ENCODE measurements around the gene MAB21L3. TPM values are rescaled to one million over a fixed set of nuclear protein-coding genes. Genes with fewer than 3 reads are reported as not detected.

The MAB21L3 gene
- total RNA-seq, 1 experiment from 2014 or later = not detected

- Histone ChIP-seq H3T11ph (ENCODE audit: low read length) (no peak overlapping the region), H4K91ac (ENCODE audit: insufficient read length, low read depth, low read length) (no peak overlapping the region), H3K23me2 (ENCODE audit: insufficient read length, low read depth, low read length, poor library complexity, severe bottlenecking) (no peaks in the 10 kb centered on the region), H3K4me1 (ENCODE audit: insufficient read depth, low read length) (no peaks in the 10 kb centered on the region), H3K79me2 (ENCODE audit: insufficient read depth, low read length) (no peaks in the 10 kb centered on the region), H4K5ac (ENCODE audit: insufficient read length, low read depth, low read length) (no peak overlapping the region), H3K4me2 (ENCODE audit: insufficient read depth, insufficient read length, low read length) (no peak overlapping the region), H4K8ac (replicated peaks; ENCODE audit: insufficient read length, low read depth, low read length) (no peak overlapping the region), H3K9me3 (ENCODE audit: control insufficient read depth, low read depth, low read length) (no peaks in the 10 kb centered on the region), H3K23ac (ENCODE audit: insufficient read length, low read depth, low read length) (no peak overlapping the region), H3K4ac (ENCODE audit: low read depth, low read length) (no peak overlapping the region), H4K20me1 (ENCODE audit: control insufficient read depth, insufficient read depth, insufficient read length) (no peaks in the 10 kb centered on the region), H3K27ac (ENCODE audit: insufficient read length, low read depth, low read length) (no peak overlapping the region), H2AFZ (ENCODE audit: low read length) (no peak overlapping the region), H3K79me1 (ENCODE audit: insufficient read depth, low read depth, low read length, poor library complexity, severe bottlenecking) (no peaks in the 10 kb centered on the region), H3K18ac (ENCODE audit: insufficient read length, low read depth, low read length) (no peak overlapping the region), H3K14ac (ENCODE audit: insufficient read depth, low read length) (no peak overlapping the region), H3K27me3 (ENCODE audit: insufficient read depth, low read length) (no peaks in the 10 kb centered on the region), H3K56ac (ENCODE audit: insufficient read length, low read depth, low read length) (no peak overlapping the region), H2BK12ac (ENCODE audit: insufficient read length, low read depth, low read length) (no peak overlapping the region), H2BK15ac (ENCODE audit: low read depth, low read length) (no peak overlapping the region), H2BK5ac (ENCODE audit: insufficient read length, low read length) (no peak overlapping the region), H2BK120ac (ENCODE audit: low read depth, low read length, poor library complexity, severe bottlenecking) (no peak overlapping the region), H2AK5ac (ENCODE audit: insufficient read length, low read length) (no peak overlapping the region), H2BK20ac (ENCODE audit: low read depth, low read length, poor library complexity, severe bottlenecking) (no peak overlapping the region), H3K9ac (ENCODE audit: extremely low read depth, insufficient read length, low read length) (no peak overlapping the region)
- no peak overlapping the region for H3K4me3 Mint-ChIP-seq
- no peaks in the 10 kb centered on the region; the same call in 1 of the 2 replicates for H3K27me3 Mint-ChIP-seq (ENCODE audit: low read depth)
- TF ChIP-seq CTCF (conservative IDR thresholded peaks at IDR 0.05) = no peak
- H3K27ac Mint-ChIP-seq = no peak overlapping the region
- H3K4me1 Mint-ChIP-seq = no peaks in the 10 kb centered on the region
- no peak for DNase-seq
- no peaks in the 10 kb centered on the region for H3K36me3 Mint-ChIP-seq (ENCODE audit: insufficient read depth in 1 of 3, low read depth in 3 of 3)
- H3K9me3 Mint-ChIP-seq = no peaks in the 10 kb centered on the region; a peak in 1 of 5 replicates
- no CpG with 5 or more reads among the region's 3 CpGs for WGBS (ENCODE audit: extremely low coverage, insufficient read length, low lambda C conversion rate)
Observed at GRCh38 chr1:116076831-116077230, 34.4 kb upstream of the MAB21L3 start.
